Measurements from ENCODE around the gene NR6A1. TPM values are rescaled to one million over a fixed set of nuclear protein-coding genes. Genes with fewer than 3 reads are reported as not detected.

The NR6A1 gene
- total RNA-seq, 2 donors from 2014 or later, result 4.8 to 4.9 TPM

- intact Hi-C loops (cut with DNase I), result no loop called here
- DNase-seq, result no peak
- no peak within 1 kb of the TSS for H3K9ac ChIP-seq (ENCODE audit: low read depth in 2 of 2, low read length in 2 of 2)
- H3K27me3 ChIP-seq, result peaks cover 34% of the 10 kb centered on the region
- H3K9me3 ChIP-seq, result no peaks in the 10 kb centered on the region
- H3K27ac ChIP-seq, result no peak within 1 kb of the TSS
- H3K36me3 ChIP-seq, result no peaks in the 10 kb centered on the region
- H3K4me1 ChIP-seq, result peaks cover 4% of the 10 kb centered on the region
- TF ChIP-seq CTCF (IDR thresholded peaks at IDR 0.05), result no peak
- H3K4me3 ChIP-seq, result no peak within 1 kb of the TSS
Measured at GRCh38 chr9:124506931-124507879, 263.9 kb downstream of the NR6A1 start, which contains the start of gene NR5A1. TSS of gene NR5A1 (minus strand) at chr9:124507399. CDS start at chr9:124503395, 4,004 bp downstream.

GRCh38 chr9:124506433-124506832 is 264.7 kb downstream of the NR6A1 start:
- DNase-seq, result no peak
- H3K4me1 ChIP-seq, result peaks cover 4% of the 10 kb centered on the region
- no peak overlapping the region for H3K27ac ChIP-seq
- no peaks in the 10 kb centered on the region for H3K36me3 ChIP-seq
- no peaks in the 10 kb centered on the region for H3K9me3 ChIP-seq
- no peak overlapping the region for H3K4me3 ChIP-seq
- no peak for TF ChIP-seq CTCF (IDR thresholded peaks at IDR 0.05)
- H3K27me3 ChIP-seq, result peaks cover 42% of the 10 kb centered on the region
- intact Hi-C loops (cut with DNase I), result no loop called here
- H3K9ac ChIP-seq (ENCODE audit: low read depth in 2 of 2, low read length in 2 of 2), result no peak overlapping the region

- DNase-seq, result no peak
Measured at GRCh38 chr9:124505901-124506346, 265.2 kb downstream of the NR6A1 start.

GRCh38 chr9:124505006-124505900 is 265.9 kb downstream of the NR6A1 start:
- Histone ChIP-seq H3K9ac (ENCODE audit: low read depth in 2 of 2, low read length in 2 of 2) (no peak overlapping the region), H3K27ac (no peak overlapping the region), H3K4me1 (peaks cover 4% of the 10 kb centered on the region), H3K9me3 (no peaks in the 10 kb centered on the region), H3K4me3 (no peak overlapping the region), H3K36me3 (no peaks in the 10 kb centered on the region), H3K27me3 (peaks cover 44% of the 10 kb centered on the region)
- no peak for DNase-seq
- TF ChIP-seq CTCF (IDR thresholded peaks at IDR 0.05), result no peak
- intact Hi-C loops (cut with DNase I), result no loop called here

More at GRCh38 chr9:124505901-124506346, 265.2 kb downstream of the NR6A1 start:
- Histone ChIP-seq H3K9ac (ENCODE audit: low read depth in 2 of 2, low read length in 2 of 2) (no peak overlapping the region), H3K4me1 (peaks cover 4% of the 10 kb centered on the region), H3K9me3 (no peaks in the 10 kb centered on the region), H3K4me3 (no peak overlapping the region), H3K36me3 (no peaks in the 10 kb centered on the region), H3K27ac (no peak overlapping the region), H3K27me3 (peaks cover 44% of the 10 kb centered on the region)
- intact Hi-C loops (cut with DNase I), result no loop called here
- TF ChIP-seq CTCF (IDR thresholded peaks at IDR 0.05), result no peak

- intact Hi-C loops (cut with DNase I), result no loop called here
- H3K27me3 ChIP-seq, result peaks cover 44% of the 10 kb centered on the region
- H3K27ac ChIP-seq, result no peak overlapping the region
- TF ChIP-seq CTCF (IDR thresholded peaks at IDR 0.05), result no peak
- H3K4me3 ChIP-seq, result peak overlapping the region; percentile 9
- DNase-seq, result no peak
- no peak overlapping the region for H3K9ac ChIP-seq (ENCODE audit: low read depth in 2 of 2, low read length in 2 of 2)
- H3K4me1 ChIP-seq, result peaks cover 4% of the 10 kb centered on the region
- no peaks in the 10 kb centered on the region for H3K9me3 ChIP-seq
- no peaks in the 10 kb centered on the region for H3K36me3 ChIP-seq
Measured at GRCh38 chr9:124504530-124505005, 266.5 kb downstream of the NR6A1 start.

Measured in colonic mucosa (tissue), 4 donors.